SKM-1 treated with dmso at 0.1 percent for 144 hours (cell line): ENCODE results near the gene BATF.

Source experiments
- DNase-seq: peaks from one replicate; lab custom pipeline; 2025; ENCODE audit not compliant: unreplicated experiment; lab: John Stamatoyannopoulos, UW

The BATF gene

DNA sequence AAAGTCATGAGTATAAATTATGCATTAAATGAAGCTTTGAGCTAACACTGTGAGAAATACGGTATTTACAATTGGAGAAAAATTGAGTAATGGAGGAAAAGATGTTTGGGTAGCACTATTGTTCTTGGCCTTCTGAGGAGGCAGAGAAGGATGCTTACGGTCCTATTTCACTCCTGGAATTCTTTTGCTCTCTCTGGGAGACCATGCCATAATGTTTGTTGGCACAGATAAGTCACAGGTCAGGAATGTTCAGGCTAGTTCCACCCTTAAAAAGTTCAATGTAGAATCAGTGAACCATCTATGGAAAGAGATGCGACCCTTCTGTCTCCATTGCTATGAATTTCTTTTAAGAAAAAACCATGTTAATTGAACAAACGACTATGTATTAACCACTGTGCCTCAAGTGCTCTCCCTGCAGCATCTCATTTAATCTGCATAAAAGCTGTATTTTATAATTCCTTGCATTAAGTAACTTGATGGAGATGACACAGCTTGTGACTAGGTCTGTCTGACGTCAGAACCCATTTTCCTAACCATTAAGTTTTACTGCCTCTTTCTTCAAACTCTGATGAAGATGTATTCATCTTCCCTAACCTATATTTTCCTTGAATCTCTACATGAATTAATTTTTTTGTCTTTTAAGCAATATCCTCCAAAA lies 9.5 kb downstream of the BATF start:
- no peak for DNase-seq

DNA sequence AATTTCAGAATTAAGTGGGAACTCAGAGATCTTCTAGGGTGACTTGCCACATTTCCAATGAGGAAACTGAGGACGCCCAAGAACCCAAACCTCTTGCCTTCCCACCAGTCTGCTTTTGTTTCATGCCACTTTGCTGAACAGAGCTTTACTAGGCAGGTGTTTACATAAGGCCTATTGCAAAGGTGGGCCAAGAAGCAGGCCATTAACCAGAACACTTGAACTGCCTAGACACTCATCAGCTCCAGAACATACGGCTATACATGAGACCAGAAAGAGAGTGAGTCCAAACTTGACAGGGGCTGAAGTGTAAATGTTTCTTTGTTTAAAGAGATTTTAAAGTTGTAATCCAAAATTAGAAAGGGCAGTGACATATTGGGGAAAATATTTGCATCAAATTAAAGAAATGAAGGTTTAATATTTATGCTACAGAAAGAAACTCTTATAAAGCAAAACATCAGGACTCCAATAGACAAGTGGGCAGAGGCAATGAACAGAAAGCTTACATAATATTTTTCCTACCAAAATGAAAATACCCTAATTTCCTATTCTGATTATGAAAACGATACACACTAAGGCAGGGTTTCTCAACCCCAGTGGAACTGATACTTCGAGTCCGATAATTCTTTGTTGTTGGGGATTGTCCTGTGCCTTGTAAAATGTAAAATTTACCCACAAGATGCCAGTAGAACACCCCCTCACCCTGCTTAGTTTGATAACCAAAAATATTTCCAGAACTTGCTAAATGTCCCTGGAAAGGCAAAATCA lies 11.7 kb downstream of the BATF start:
- no peak for DNase-seq

DNA sequence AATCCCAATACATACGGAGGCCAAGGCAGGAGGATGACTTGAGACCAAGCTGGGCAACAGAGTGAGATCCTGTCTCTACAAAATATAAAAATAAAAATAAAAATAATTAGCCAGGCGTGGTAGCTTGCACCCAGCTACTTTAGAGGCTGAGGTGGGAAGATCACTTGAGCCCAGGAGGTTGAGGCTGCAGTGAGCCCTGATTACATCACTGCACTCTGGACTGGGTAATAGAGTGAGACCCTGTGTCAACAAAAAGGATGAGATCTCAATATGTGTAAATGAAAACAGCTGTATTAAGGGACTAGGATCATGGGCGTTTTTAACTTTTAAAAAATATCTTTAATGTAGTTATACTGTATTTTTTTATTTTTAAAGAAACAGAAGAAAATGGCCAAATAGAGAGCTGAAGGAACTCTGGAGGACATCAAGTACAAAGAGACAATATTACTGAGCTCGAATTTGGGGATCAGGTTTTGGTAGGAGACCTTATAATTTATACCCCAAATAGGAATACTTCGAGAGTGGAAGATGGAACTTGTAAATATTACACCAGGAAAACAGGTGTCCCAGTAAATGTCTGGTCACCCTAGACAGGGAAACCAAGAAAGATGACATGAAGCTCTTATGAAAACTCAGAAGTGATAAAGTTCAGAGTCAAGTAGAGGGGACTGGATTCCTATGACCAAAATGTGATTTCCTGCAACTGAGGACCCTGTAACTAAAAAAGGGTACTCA lies 13.1 kb downstream of the BATF start:
- DNase-seq, result no peak

DNA sequence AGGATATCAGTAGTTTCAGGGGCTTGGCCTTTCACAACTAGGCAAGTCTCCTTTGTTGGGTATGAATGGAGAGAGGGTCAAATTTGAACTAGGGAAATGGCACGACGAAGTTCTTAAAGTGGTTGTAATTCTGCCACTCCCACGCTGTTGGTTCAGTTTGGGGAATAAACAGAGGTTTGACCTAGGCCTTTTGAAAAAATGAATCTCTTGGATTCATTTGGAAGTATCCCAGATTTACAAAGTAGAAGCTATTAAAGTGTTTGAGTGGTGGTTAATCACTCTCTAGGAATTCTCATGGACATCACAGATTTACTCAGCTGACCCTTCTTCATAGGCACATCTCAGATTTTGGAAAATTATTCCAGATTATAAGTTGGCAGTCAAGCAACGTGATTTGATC lies 14.8 kb downstream of the BATF start:
- DNase-seq, result no peak

DNA sequence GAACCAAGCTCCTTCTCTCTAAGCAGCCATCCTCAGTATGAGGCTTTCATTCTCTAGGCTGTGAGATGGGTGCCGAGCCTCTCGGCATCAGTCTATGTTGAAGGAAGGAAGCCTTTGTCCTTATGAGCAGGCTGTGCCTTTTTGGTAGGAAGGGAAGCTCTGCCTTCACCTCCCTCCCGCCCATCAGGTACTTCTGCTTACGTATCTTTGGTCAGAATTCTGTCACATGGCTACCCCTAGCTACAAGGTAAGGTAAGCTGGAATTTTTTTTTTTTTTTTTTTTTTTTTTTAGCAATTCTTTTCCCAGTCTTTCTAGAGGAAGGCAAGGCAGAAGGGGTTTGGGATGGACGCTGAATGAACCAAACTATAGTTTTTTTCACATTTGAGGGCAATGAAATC lies 16.9 kb downstream of the BATF start:
- no peak for DNase-seq

DNA sequence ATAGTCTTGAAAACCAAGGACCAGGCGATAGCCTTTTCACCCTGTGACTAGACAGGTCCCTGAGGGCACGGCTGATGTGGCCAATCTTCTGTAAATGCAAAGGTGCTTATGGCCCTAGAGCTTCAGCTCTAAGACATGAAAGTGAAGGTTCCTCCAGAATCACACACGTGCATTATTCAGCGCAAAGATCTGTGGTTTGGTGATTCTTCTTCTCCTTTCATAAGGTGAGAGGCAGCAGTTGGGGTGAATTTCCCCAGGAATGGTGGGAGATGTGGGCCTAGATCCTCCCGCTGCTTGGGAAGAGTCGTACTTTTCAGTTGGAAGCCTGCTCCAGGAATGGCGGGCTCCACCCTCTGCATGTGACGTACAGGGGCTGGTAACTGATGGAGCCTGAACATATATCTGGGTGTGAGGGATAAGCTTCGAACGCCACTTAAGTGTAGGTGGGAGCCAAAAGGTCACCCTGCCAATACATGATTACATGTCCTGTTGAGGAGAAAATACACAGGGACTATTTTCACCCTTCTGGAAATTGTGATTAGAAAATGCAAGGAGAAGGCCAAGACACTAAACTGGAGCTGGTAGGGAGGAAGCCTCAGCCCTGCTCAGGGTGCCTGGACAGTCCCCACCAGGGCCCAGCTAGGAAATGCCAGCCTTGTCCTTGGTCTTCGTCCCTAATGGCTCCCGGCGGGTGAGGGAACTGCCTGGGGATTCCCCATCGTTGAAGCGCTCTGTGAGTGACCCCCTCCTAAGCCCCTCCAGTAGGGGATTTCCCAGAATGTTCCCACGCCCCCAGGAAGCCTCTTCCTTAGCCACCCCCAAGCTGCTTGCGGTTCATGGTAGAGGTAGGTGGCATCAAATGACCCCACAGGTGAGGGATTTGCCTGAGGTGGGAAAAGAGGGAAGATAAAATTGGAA lies 17.6 kb downstream of the BATF start:
- no peak for DNase-seq

DNA sequence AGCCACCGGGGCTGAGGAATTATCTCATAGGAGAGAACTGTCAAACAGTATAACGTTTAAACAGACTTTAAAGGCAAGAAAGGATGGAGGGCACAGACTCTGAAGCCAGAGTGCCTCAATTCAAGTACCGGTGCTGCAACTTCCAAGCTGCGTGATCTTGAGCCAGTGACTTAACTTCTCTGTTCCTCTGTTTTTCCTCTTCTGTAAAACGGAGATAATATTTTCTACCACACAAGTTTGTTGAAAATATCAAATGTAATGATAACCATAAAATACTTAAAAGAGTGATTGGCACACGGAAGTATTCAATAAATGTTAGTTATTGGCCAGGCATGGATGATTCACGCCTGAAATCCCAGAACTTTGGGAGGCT lies 18.2 kb downstream of the BATF start:
- no peak for DNase-seq

DNA sequence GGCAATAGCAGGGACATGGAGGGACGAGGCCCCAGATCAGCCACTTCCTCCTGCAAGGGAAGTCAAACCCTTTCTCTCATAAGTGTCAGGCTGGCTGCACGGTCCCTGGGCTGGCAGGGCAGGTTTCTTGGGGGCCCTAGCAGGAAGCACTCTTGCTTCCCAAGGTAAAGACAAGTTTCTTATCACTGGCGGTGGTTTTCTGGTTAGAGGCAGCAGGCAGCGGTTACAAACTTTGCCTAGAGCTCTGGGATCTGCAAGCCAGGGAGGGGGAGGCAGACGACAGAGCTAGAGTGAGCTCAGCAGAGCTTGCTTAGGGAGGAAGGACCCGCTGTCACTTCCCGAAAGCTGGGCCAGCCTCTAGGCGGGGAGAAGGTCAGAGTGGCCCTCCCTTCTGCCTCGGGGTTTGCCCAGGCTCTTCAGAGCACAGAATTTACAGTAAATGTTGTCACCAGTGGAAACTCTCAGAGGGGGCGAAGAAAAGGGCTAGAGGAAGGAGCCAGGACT lies 20.4 kb downstream of the BATF start:
- DNase-seq, result peak; percentile 70

DNA sequence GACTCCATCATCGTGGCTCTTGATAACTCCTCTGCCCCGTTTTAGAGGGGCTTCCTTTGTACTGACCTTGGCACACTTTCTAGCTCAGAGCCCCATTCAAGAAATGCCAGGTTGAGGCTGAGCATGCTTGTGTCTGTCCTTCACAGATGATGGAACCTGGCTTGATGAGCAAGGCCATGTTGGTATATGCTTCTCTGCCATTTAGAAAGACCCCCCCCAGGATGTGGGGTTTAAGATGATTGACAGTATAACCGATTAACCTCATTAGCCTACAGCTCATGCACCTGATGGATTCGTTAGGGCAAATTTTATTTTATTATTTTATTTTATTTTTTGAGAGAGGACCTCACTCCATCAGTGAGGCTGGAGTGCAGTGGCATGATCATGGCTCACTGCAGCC lies 21.0 kb downstream of the BATF start:
- DNase-seq, result no peak

DNA sequence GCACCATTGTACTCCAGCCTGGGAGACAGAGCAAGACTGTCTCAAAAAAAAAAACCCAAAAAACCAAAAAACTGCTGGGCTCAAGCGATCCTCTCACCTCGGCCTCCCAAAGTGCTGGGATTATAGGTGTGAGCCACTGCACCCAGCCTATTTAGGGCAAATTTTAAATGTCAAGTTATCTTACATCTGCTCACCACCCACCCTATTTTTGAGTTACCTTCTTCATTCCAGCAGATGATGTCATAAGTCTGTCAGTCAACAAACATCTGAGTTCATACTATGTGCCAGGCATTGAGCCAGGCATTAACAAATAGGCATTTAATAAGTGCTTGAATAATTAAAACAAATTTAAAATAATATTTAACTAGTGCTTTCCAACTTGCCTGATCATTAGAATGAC lies 21.5 kb downstream of the BATF start:
- no peak for DNase-seq

DNA sequence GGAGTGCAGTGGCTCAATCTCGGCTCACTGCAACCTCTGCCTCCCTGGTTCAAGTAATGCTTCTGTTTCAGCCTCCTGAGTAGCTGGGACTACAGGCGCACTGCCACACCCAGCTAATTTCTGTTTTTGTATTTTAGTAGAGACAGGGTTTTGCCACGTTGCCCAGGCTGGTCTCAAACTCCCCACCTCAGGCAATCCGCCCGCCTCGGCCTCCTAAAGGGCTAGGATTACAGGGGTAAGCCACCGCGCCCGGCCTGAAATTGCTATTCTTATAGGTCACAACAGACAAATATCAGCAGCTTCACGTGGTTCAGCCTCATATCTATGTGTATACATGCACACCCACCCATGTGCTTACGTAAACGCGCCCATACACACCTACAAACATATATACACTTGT lies 23.6 kb downstream of the BATF start:
- DNase-seq, result no peak

DNA sequence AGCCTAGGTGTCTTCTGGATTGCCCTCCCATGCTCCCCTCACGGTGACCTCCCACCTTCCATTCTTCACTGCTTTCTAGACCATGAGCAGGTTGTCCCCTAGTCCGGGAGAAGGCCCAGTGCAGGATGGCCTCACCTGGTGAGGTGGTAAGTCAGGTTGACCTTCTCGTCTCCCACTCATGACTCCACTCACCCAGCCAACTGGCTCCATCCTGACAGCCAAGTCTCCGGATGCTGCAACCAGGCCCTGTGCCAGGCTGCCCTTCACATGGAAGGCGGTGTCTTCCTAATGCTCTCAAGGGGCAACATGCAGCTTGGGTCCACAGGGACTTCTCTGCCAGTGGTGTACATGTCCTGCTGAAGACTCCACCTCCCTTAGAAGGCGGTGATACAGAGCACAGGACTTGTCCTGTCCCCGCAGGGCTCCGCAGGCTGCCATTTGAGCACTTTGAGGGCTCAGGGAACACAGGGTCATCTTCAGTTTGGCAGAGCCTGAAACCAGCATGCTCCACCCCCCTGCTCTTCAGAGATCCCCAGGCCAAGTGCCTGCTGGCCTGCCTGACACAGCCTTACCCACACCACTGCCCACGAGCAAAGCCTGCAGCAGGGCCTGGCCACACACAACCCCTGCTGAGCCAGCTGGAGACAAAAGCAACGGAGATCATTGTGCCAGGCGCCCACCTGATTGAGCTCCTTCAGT lies 25.4 kb downstream of the BATF start:
- no peak for DNase-seq

DNA sequence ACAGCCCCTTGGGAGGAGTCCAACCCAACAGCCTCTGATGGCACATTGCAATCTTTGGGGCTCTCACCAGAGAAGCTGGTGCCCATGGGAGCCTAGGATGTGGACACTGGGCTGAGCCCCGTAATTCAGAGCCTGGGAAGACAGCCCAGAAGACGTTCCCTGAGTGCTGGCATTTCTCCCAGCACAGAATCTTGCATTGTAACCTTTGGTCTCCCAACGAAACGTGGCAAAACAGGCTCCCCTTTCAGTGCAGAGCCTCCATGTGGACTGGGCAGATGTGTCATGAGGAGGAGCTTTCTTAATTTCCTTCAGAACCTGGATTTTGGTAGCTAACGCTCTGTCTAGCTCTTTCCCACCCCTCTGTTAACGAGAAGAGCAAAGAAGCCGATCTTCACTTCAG lies 26.3 kb downstream of the BATF start:
- DNase-seq, result no peak

DNA sequence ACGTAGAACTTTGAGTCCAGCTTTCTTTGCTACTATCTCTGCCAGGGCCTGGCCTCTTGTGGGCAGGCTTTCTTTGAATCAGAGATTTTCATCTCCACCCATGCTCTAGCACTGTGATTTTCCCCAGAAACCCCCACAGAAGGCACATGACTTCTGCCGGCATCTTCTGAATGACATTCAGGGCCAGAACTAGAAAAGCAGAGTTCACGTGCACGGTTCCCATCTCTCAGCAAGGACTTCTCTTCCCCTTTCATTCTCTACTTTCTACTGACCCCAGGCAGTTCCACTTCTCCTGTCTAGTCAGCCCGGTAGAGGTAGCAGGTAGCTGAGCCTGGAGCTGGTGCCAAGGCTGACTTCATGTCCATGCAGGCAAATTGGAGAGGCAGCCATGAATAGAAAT lies 26.9 kb downstream of the BATF start:
- DNase-seq, result no peak

DNA sequence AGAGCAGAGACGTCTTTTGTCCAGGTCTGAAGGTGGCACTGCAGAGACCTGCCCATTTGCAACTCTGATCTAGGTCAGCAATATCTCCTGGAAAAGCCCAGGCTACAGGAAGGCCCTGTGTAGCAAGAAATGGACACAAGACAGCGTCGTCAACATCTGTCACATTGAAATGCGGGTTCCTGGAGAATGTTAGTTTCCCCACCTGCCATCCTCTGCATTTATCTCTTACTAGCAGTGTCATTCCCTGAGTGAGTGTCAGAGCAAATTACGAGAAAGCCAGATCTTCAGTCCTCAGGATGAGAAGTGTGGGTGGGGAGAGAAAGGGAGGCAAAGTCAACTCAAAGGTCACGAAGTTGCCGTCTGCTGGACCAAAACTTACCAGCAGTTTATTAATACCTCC lies 28.8 kb downstream of the BATF start:
- DNase-seq, result no peak

DNA sequence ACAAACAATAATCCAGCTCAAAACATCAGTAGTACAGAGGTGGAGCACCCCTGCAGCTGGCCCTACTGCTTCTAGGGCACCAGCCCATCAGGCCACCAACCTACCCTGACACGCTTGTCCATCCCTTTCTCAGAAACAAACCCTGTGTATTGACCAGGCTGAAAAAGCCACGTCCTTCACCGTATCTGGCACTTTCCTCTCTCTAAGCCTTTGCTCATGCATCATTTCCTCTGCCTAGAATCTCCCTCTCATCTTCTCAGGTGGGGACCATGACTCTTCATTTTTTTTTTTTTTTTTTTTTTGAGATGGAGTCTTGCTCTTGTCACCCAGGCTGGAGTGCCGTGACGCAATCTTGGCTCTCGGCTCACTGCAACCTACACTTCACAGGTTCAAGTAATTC lies 30.9 kb downstream of the BATF start:
- DNase-seq, result no peak

DNA sequence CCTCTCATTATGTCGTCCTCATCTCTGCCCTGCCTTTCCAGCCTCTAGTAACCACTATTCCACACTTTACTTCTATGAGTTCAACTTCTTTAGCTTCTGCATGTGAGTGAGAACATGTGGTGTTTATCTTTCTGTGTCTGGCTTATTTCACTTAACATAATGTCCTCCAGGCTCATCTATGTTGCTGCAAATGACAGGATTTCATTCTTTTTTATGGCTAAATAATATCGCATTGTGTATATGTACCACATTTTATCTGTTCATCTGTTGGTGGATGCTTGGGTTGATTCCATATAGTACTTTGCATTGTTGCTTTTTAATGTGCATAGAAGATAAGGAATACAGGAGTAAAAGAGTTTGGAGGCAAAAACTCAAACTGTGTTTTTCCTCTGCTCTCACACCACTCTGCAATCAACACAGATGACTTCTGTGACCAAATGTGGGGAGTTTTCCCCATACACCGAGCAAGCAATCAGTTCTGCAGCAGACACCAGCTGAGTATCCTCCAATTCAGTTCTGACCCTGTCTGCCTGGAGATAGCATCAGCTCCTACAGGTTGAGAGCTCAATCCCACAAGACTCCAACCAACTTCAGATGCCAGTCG lies 31.6 kb downstream of the BATF start:
- no peak for DNase-seq

DNA sequence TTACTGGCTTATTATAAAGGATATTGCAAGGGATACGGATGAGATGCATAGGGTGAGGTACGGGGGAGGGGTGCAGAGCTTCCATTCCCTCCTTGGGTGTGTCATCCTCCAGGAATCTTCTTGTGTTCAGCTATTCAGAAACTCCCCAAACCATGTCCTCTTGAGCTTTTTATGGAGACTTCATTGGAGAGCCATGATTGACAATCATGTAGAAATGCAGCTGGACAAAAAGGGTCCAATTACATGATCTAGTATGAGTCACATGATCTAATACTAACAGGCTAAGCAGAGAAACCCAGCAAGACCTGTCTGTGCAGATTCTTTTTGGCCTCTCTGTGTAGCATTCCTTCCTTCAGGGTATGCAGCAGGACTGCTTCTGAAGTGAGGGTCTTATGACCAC lies 32.2 kb downstream of the BATF start:
- no peak for DNase-seq

DNA sequence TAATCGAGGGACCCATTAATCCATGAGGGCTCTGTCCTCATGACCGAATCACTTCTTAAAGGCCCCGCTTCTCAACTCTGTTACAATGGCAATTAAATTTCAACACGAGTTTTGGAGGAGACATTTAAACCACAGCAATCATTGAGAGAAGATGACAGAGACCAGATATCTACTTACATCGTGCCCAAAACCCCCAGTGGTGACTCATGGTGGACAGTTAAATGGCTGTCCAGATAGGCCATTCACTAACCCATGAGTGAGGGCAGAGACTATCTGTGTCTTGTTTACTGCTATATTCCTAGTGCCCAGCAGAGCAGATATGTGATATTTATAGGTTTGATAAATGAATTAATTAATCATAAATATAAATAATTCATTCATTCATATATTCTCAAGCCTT lies 36.2 kb downstream of the BATF start:
- DNase-seq, result no peak

DNA sequence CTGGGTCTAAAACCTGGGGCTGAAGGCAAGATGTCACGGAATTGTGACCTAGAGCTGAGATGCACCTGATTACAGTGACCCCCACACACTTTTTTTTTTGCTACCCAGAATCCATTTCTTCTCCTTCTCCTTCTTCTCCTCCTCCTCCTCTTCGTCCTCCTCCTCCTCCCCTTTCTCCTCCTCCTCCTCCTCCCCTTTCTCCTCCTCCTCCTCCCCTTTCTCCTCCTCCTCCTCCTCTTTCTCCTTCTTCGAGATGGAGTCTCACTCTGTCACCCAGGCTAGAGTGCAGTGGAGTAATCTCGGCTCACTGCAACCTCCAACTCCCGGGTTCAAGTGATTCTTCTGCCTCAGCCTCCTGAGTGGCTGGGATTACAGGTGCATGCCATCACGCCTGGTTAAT lies 36.8 kb downstream of the BATF start:
- no peak for DNase-seq
